Suppressor macrophage treated with lipopolysaccharide for 1 hour (primary cell): ENCODE measurements around the gene POLE.
"Not testable (repeated sequence)": the region's sequence is repeated elsewhere in the genome, so short reads cannot be mapped to it uniquely, and the experiment has no call there.

Source experiments
- DNase-seq, 3 donors: peaks; one replicate each; pipeline ENCODE4 v3.0.0-alpha.2; 2020 to 2022

Gene POLE

GRCh38 chr12:132717011-132717410 is 29.9 kb upstream of the POLE start:
- DNase-seq = no peak

GRCh38 chr12:132716356-132716755 is 29.2 kb upstream of the POLE start:
- no peak for DNase-seq

GRCh38 chr12:132715874-132716273 is 28.7 kb upstream of the POLE start:
- DNase-seq = no peak

- DNase-seq = no peak
Measured at GRCh38 chr12:132713123-132713522, 26.0 kb upstream of the POLE start.

GRCh38 chr12:132711080-132711843 is 24.1 kb upstream of the POLE start:
- DNase-seq = peak; percentile 54 to 78 (median 57)

GRCh38 chr12:132710405-132711079 is 23.4 kb upstream of the POLE start, which contains the start of gene PGAM5:
Gene PGAM5, plus strand, starts transcription at chr12:132710842. Its CDS starts 35 bp downstream, at chr12:132710877.
- DNase-seq = peak; percentile 89 to 97 (median 94)

- no peak for DNase-seq
Measured at GRCh38 chr12:132710043-132710404, 22.9 kb upstream of the POLE start.

- DNase-seq = no peak
Measured at GRCh38 chr12:132708150-132708549, 21.0 kb upstream of the POLE start.

- no peak for DNase-seq
Measured at GRCh38 chr12:132707241-132707640, 20.1 kb upstream of the POLE start.

- no peak for DNase-seq
Measured at GRCh38 chr12:132703641-132704040, 16.5 kb upstream of the POLE start.

GRCh38 chr12:132702640-132703039 is 15.5 kb upstream of the POLE start:
- DNase-seq = no peak

- peak; percentile 65 to 79 (median 76) for DNase-seq
Measured at GRCh38 chr12:132700212-132700822, 13.2 kb upstream of the POLE start.

- peak in 2 of 3 donors; percentile 44 to 63 for DNase-seq
Measured at GRCh38 chr12:132698341-132698740, 11.2 kb upstream of the POLE start.

GRCh38 chr12:132695431-132695830 is 8.3 kb upstream of the POLE start:
- no peak for DNase-seq

- DNase-seq = not testable (repeated sequence)
Measured at GRCh38 chr12:132694888-132695287, 7.7 kb upstream of the POLE start.

- not testable (repeated sequence) for DNase-seq
Measured at GRCh38 chr12:132692030-132692429, 4.9 kb upstream of the POLE start.

GRCh38 chr12:132690112-132690511 is 3.0 kb upstream of the POLE start:
- no peak for DNase-seq

GRCh38 chr12:132689227-132689626 is 2.1 kb upstream of the POLE start:
- no peak for DNase-seq

- peak in 2 of 3 donors; percentile 22 to 53 for DNase-seq
Measured at GRCh38 chr12:132686825-132687210, 324 bp downstream of the POLE start.

- no peak for DNase-seq
Measured at GRCh38 chr12:132685400-132685799, 1.7 kb downstream of the POLE start.

- DNase-seq = no peak
Measured at GRCh38 chr12:132677492-132677891, 9.7 kb downstream of the POLE start.

- no peak for DNase-seq
Measured at GRCh38 chr12:132675757-132676432, 11.2 kb downstream of the POLE start.

GRCh38 chr12:132674561-132674960 is 12.6 kb downstream of the POLE start:
- DNase-seq = no peak
